GM12873 (cell line): Measurements from ENCODE around the gene TGDS.
A peak's percentile ranks its signal among the peaks of the same experiment; 100 is the strongest.

Source experiments
- TF ChIP-seq, protein P1 (sequence below): IDR thresholded peaks from 2 replicates; pipeline ENCODE4 v1.5.1; 2012; ENCODE audit warnings: low read depth, mild to moderate bottlenecking, moderate library complexity, low read length, control low read depth; ENCODE audit not compliant: insufficient read depth; ENCODE audit errors: missing control alignments

TGDS gene

GRCh38 chr13:94623316-94623715, 27.4 kb upstream of the TGDS start:
- TF ChIP-seq, protein P1, sequence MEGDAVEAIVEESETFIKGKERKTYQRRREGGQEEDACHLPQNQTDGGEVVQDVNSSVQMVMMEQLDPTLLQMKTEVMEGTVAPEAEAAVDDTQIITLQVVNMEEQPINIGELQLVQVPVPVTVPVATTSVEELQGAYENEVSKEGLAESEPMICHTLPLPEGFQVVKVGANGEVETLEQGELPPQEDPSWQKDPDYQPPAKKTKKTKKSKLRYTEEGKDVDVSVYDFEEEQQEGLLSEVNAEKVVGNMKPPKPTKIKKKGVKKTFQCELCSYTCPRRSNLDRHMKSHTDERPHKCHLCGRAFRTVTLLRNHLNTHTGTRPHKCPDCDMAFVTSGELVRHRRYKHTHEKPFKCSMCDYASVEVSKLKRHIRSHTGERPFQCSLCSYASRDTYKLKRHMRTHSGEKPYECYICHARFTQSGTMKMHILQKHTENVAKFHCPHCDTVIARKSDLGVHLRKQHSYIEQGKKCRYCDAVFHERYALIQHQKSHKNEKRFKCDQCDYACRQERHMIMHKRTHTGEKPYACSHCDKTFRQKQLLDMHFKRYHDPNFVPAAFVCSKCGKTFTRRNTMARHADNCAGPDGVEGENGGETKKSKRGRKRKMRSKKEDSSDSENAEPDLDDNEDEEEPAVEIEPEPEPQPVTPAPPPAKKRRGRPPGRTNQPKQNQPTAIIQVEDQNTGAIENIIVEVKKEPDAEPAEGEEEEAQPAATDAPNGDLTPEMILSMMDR: no peak

GRCh38 chr13:94622344-94622743, 26.4 kb upstream of the TGDS start:
- TF ChIP-seq, protein P1: no peak

DNA sequence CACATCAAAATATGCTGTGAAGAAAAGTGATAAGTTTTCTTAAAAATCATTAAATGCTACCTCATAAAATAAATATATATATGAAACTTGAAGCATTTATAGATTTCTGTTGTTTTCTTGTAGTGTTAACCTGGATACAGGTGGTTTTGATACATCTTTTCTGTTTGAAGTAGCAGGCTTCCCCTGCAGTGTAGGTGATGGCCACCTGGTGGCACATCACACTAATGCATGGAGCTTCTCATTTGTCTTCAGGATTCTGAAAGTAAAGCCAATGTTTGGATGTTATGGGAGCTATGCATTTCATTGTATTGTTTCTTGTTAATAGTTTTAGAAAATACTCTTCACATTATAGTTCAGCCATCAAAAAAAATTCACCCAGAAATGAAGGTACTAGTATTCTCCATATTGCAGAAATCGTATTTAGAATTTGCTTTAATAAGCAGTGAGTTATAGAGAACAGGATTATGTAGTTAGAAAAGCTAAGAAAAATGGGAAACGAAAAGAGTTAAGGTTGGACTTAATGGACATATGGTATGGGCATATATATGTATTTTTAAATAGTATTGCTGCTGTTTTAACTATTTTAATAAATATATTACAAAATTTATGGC, 24.4 kb upstream of the TGDS start:
- TF ChIP-seq, protein P1: peak; percentile 78

DNA sequence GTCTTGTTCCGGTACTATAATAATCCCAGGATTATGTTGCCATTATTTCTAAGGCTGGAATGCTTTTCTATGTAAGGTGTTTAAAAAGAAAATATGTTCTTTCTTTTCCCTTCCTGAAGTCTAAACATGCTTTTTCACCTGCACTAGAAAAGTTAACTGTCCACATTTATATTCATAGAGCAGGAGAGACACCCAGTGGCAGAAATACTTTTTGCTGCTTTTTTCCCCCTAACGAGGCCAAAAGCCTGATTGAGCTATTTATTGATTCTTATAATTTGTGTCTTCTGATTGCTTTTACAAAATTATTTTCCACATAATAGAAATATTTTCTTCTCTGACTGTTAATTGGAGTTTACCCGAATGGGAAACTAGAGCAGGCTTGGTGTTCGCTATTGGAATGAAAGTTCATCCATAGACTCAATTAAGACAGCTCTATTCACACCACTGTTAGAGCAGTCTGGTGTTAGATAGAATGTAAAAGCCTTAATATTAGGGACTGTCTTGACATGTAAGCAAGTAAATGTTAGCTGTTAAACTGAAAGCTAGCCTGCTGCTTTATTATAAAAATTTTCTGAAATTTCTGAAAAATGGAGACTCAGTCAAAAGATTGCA, 21.5 kb upstream of the TGDS start:
- TF ChIP-seq, protein P1: peak; percentile 47

GRCh38 chr13:94613051-94613450, 17.1 kb upstream of the TGDS start:
- TF ChIP-seq, protein P1: no peak

- TF ChIP-seq, protein P1: no peak
Observed at GRCh38 chr13:94612050-94612449, 16.1 kb upstream of the TGDS start.

DNA sequence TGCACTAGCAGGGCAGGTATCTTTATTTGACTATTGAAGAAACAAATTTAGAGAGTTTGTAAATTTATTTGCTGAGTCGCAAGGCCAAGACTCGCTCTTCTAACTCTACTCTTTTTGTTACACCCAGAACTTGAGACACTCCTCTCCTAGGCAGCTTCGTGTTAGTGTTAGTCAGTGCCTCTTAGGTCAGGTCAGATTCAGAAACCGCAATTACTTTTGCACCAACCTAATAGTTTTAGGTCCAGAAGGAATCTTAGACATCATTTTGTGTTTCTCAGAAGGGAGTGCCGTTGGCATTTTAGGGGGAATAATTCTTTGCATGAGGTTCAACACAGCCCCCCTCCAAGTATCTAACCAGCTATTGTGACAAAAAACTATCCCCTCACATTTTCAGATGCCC, 14.5 kb upstream of the TGDS start:
- TF ChIP-seq, protein P1: no peak

DNA sequence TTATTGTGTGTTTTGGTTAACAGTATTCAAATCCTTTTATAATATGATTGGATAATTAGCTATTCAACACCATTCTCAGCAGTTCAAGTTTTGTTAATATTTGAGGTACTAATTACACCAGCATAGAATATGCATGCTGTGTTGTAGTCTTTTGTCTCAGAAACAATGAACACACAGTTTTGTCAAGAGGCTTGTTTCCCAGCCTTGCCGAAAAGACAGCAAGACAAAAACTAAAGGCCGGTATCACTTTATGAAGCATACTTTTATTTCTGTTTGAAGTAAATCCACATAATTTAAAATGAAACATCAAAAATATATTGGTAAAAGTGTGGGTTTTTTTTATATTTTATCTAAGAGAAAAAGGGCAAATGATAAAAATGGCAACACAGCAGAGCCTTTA, 13.2 kb upstream of the TGDS start:
- TF ChIP-seq, protein P1: no peak
